ENCODE measurements around the gene OR8B4.

DNA sequence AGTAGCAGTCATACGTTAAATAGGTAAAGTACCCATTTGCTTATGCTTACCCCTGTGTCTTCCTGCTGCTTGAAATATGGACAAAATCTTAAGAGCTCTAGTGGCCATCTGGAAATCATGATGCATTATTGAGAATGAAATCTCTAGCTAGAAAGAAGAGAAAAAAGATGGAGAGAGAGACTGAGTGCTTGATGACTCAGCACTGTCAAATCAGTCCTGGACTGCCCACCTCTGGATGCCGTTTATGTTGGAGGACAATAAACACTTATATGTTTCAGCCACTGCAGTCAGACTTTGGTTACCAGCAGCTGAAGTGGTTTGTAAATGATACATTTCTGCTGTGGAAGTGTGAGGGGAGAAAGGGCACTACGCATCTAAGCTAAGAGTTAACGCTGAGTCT is 3.6 kb downstream of the OR8B4 start:
- TF ChIP-seq, protein P1, sequence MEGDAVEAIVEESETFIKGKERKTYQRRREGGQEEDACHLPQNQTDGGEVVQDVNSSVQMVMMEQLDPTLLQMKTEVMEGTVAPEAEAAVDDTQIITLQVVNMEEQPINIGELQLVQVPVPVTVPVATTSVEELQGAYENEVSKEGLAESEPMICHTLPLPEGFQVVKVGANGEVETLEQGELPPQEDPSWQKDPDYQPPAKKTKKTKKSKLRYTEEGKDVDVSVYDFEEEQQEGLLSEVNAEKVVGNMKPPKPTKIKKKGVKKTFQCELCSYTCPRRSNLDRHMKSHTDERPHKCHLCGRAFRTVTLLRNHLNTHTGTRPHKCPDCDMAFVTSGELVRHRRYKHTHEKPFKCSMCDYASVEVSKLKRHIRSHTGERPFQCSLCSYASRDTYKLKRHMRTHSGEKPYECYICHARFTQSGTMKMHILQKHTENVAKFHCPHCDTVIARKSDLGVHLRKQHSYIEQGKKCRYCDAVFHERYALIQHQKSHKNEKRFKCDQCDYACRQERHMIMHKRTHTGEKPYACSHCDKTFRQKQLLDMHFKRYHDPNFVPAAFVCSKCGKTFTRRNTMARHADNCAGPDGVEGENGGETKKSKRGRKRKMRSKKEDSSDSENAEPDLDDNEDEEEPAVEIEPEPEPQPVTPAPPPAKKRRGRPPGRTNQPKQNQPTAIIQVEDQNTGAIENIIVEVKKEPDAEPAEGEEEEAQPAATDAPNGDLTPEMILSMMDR (IDR thresholded peaks at IDR 0.05; ENCODE audit: insufficient read depth, low read depth, low read length): no peak
- no peak for TF ChIP-seq EZH2 (IDR thresholded peaks at IDR 0.05; ENCODE audit: insufficient read depth, low read length)

Data from astrocyte (in vitro differentiated cells and primary cell).